PC-3 (cell line): ENCODE data around the gene PLRG1. TPM values are rescaled to one million over a fixed set of nuclear protein-coding genes. Genes with fewer than 3 reads are reported as not detected.

ENCODE experiments used
- ATAC-seq: fragments of 200-7000 bp; cut with Tn5 transposase; 2 replicates; pipeline ENCODE4 v1.9.1; 2020; ENCODE audit warnings: mild to moderate bottlenecking, moderate library complexity
- BruUV-seq: library from RNA; stranded (reverse); fragments of 400-500 nt; replicated peaks from 2 replicates; lab custom pipeline; 2021; lab: Mats Ljungman, UMichigan
- CTCF ChIA-PET: fragments of 300-600 bp; sonication (Branson Sonifier 250); formaldehyde crosslinking; loops from one replicate; lab custom pipeline; 2022; ENCODE audit warnings: antibody characterized with exemption; lab: Charles Lee
- POLR2A ChIA-PET: fragments of 300-600 bp; sonication (Branson Sonifier 250); formaldehyde crosslinking; loops from one replicate; lab custom pipeline; 2022; ENCODE audit warnings: antibody characterized with exemption; ENCODE audit not compliant: unreplicated experiment; lab: Charles Lee
- DNase-seq: peaks from one replicate; pipeline ENCODE4 v3.0.0-alpha.2; 2015
- H2AFZ ChIP-seq: fragments of 300-600 bp; sonication (generic); 2 replicates; pipeline ENCODE4 v1.6.0; 2016; ENCODE audit warnings: antibody characterized with exemption, low read length
- H3F3A ChIP-seq: fragments of 300-600 bp; sonication (generic); one replicate; pipeline ENCODE4 v1.6.0; 2017; ENCODE audit warnings: antibody characterized with exemption, low read length, control low read depth, mild to moderate bottlenecking; ENCODE audit not compliant: unreplicated experiment
- H3K27ac ChIP-seq: fragments of 300-600 bp; sonication (generic); 2 replicates; pipeline ENCODE4 v1.5.1; 2016; ENCODE audit warnings: mild to moderate bottlenecking, low read length
- H3K27me3 ChIP-seq: fragments of 300-600 bp; sonication (generic); 2 replicates; pipeline ENCODE4 v1.6.1; 2016; ENCODE audit warnings: low read length, mixed read lengths
- H3K36me3 ChIP-seq: fragments of 300-600 bp; sonication (generic); 2 replicates; pipeline ENCODE4 v1.6.1; 2016; ENCODE audit warnings: low read depth, mixed run types, low read length, mixed read lengths
- H3K4me1 ChIP-seq: fragments of 300-600 bp; sonication (generic); 2 replicates; pipeline ENCODE4 v1.5.1; 2016; ENCODE audit warnings: low read length; ENCODE audit not compliant: insufficient read depth
- H3K4me2 ChIP-seq: fragments of 300-600 bp; sonication (generic); 2 replicates; pipeline ENCODE4 v1.6.0; 2016; ENCODE audit warnings: low read length
- H3K4me3 ChIP-seq: fragments of 300-600 bp; sonication (generic); 2 replicates; pipeline ENCODE4 v1.5.1; 2016; ENCODE audit warnings: mild to moderate bottlenecking, low read length, mixed read lengths
- H3K79me2 ChIP-seq: fragments of 300-600 bp; sonication (generic); 2 replicates; pipeline ENCODE4 v1.6.1; 2017; ENCODE audit warnings: low read length, mixed read lengths
- H3K9ac ChIP-seq: fragments of 300-600 bp; sonication (generic); 2 replicates; pipeline ENCODE4 v1.6.0; 2016; ENCODE audit warnings: mild to moderate bottlenecking, low read length
- H3K9me2 ChIP-seq: fragments of 300-600 bp; sonication (generic); replicated peaks from 2 replicates; pipeline ENCODE4 v1.6.1; 2016; ENCODE audit warnings: mixed run types, low read length, mixed read lengths
- H3K9me3 ChIP-seq: fragments of 300-600 bp; sonication (generic); 2 replicates; pipeline ENCODE4 v1.6.1; 2016; ENCODE audit warnings: low read length, mixed read lengths
- H4K20me1 ChIP-seq: fragments of 300-600 bp; sonication (generic); 2 replicates; pipeline ENCODE4 v1.6.1; 2016; ENCODE audit warnings: low read length, mixed read lengths
- CTCF ChIP-seq: fragments of 300-600 bp; sonication (generic); conservative IDR thresholded peaks from 2 replicates; pipeline ENCODE4 v1.5.1; 2017; ENCODE audit warnings: antibody characterized with exemption, low read depth, mild to moderate bottlenecking, low read length
- EZH2 ChIP-seq: fragments of 300-600 bp; sonication (generic); IDR thresholded peaks from one replicate; pipeline ENCODE4 v1.6.1; 2017; ENCODE audit warnings: antibody characterized with exemption, mild to moderate bottlenecking, low read length; ENCODE audit not compliant: unreplicated experiment
- EZH2phosphoT487 ChIP-seq: fragments of 300-600 bp; sonication (generic); IDR thresholded peaks from 2 replicates; pipeline ENCODE4 v1.6.1; 2018; ENCODE audit warnings: mild to moderate bottlenecking, antibody characterized with exemption, low read length, borderline replicate concordance
- intact Hi-C: fragments of 100-400 bp; cut with micrococcal nuclease; formaldehyde crosslinking; loops from 2 replicates; pipeline ENCODE4 v1.9.0; 2023
- total RNA-seq: library from RNA; depleted of rRNA; stranded (reverse); fragments of >200 nt; gene quantifications from 2 replicates; pipeline ENCODE4 v1.2.3, GENCODE V29; 2014; rRNA removed

Gene PLRG1
- total RNA-seq, 1 experiment from 2014 or later: 51.7 TPM

- no peak overlapping the region for H3K27ac ChIP-seq
- H3K79me2 ChIP-seq: no peaks in the 10 kb centered on the region
- no peaks in the 10 kb centered on the region for H3K9me2 ChIP-seq
- POLR2A ChIA-PET: no interaction called here
- CTCF ChIA-PET: no interaction called here
- peaks cover 7% of the 10 kb centered on the region; the same call in 1 of the 2 replicates for H3K27me3 ChIP-seq
- no TSS peak for BruUV-seq
- no peak overlapping the region for H3K4me3 ChIP-seq
- ATAC-seq (no peak), DNase-seq (no peak)
- H3K36me3 ChIP-seq: no peaks in the 10 kb centered on the region
- H4K20me1 ChIP-seq: no peaks in the 10 kb centered on the region
- H2AFZ ChIP-seq: no peak overlapping the region
- no peak for TF ChIP-seq EZH2phosphoT487
- no peak for TF ChIP-seq EZH2
- no peak for TF ChIP-seq CTCF
- H3K4me1 ChIP-seq: no peaks in the 10 kb centered on the region
- H3K4me2 ChIP-seq: no peak overlapping the region
- no peaks in the 10 kb centered on the region for H3K9me3 ChIP-seq
- H3F3A ChIP-seq: no peaks in the 10 kb centered on the region
- no peak overlapping the region for H3K9ac ChIP-seq
- intact Hi-C loops: no loop called here
These were observed 63.1 kb downstream of the PLRG1 start for GRCh38 chr4:154487145-154487544.

GRCh38 chr4:154485127-154485773 lies 65.0 kb downstream of the PLRG1 start:
- TF ChIP-seq EZH2phosphoT487 (no peak), CTCF (no peak), EZH2 (no peak)
- Histone ChIP-seq H3K79me2 (no peaks in the 10 kb centered on the region), H3K4me3 (no peak overlapping the region), H3K4me1 (no peaks in the 10 kb centered on the region), H3F3A (no peaks in the 10 kb centered on the region), H3K9me3 (no peaks in the 10 kb centered on the region), H3K4me2 (no peak overlapping the region), H3K36me3 (no peaks in the 10 kb centered on the region), H3K27me3 (peaks cover 7% of the 10 kb centered on the region; the same call in 1 of the 2 replicates), H4K20me1 (no peaks in the 10 kb centered on the region), H3K9ac (no peak overlapping the region), H3K9me2 (no peaks in the 10 kb centered on the region), H2AFZ (no peak overlapping the region), H3K27ac (no peak overlapping the region)
- ChIA-PET CTCF (no interaction called here), POLR2A (no interaction called here)
- no peak for DNase-seq
- no TSS peak for BruUV-seq
- ATAC-seq: no peak
- intact Hi-C loops: no loop called here

Other genes with a start within 250 kb of the PLRG1 start
- 0.06 and 0.22 TPM in 2 replicates for gene DCHS2, start 58.6 kb downstream of the PLRG1 start, total RNA-seq
- 0.36 and 1.0 TPM in 2 replicates for gene FGB, start 12.6 kb upstream of the PLRG1 start, total RNA-seq
- not detected in 2 replicates for gene FGA, start 40.3 kb upstream of the PLRG1 start, total RNA-seq
- not detected in 2 replicates for gene FGG, start 62.3 kb upstream of the PLRG1 start, total RNA-seq
- gene LRAT, start 193.6 kb upstream of the PLRG1 start, total RNA-seq: 0.55 and 0.92 TPM in 2 replicates
- gene RBM46, start 230.9 kb upstream of the PLRG1 start, total RNA-seq: not detected in 2 replicates